ENCODE results near the gene SOS1.

DNA sequence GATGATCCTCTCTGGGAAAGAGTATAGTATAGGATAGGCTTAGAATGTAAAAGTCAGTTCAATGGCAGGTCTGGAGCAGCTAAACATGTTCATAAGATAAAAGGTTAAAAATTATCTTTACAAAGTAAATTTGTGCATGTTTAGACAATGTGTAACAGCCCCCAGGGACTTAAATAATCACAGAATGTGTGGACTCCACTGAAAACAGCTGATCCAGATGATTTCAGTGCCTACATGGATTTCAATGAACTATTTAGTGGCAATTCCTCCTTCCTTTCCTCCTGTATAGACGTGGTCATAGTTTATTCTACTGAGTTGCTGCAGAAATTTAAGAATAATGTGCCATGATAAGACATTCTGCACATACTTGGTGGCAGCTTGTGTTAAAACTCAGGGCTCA, 188.3 kb downstream of the SOS1 start:
- no peak for TF ChIP-seq POLR2A (IDR thresholded peaks at IDR 0.05)
- TF ChIP-seq, protein P1, sequence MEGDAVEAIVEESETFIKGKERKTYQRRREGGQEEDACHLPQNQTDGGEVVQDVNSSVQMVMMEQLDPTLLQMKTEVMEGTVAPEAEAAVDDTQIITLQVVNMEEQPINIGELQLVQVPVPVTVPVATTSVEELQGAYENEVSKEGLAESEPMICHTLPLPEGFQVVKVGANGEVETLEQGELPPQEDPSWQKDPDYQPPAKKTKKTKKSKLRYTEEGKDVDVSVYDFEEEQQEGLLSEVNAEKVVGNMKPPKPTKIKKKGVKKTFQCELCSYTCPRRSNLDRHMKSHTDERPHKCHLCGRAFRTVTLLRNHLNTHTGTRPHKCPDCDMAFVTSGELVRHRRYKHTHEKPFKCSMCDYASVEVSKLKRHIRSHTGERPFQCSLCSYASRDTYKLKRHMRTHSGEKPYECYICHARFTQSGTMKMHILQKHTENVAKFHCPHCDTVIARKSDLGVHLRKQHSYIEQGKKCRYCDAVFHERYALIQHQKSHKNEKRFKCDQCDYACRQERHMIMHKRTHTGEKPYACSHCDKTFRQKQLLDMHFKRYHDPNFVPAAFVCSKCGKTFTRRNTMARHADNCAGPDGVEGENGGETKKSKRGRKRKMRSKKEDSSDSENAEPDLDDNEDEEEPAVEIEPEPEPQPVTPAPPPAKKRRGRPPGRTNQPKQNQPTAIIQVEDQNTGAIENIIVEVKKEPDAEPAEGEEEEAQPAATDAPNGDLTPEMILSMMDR (IDR thresholded peaks at IDR 0.05) = no peak

Measured in uterus (tissue), 2 donors.